Tibial nerve (tissue), 4 donors: ENCODE measurements around the gene CCDC15. TPM values are rescaled to one million over a fixed set of nuclear protein-coding genes. Genes with fewer than 3 reads are reported as not detected.
A peak's percentile ranks its signal among the peaks of the same experiment; 100 is the strongest.

Experiments
- DNase-seq, 2 donors: peaks; one replicate each; pipeline ENCODE4 v3.0.0-alpha.2; 2019; ENCODE audit warnings: low spot score in 2 of 2
- H3K27ac ChIP-seq, 4 donors: fragments of 200-600 bp; sonication (generic) in 3 of 4; one replicate each; pipeline ENCODE4 v1.5.1; 2017 to 2019; ENCODE audit warnings: mild to moderate bottlenecking in 1 of 4
- H3K27me3 ChIP-seq, 2 donors: fragments of 200-600 bp; sonication (generic) in 1 of 2; one replicate each; pipeline versions ENCODE4 v1.5.1 to v1.6.0; 2017 to 2019
- H3K36me3 ChIP-seq, 3 donors: fragments of 200-600 bp; sonication (generic); one replicate each; pipeline ENCODE4 v1.5.1; 2018 to 2019
- H3K4me1 ChIP-seq, 4 donors: fragments of 200-600 bp; sonication (generic) in 3 of 4; one replicate each; pipeline ENCODE4 v1.5.1; 2017 to 2019
- H3K4me3 ChIP-seq, 4 donors: fragments of 200-600 bp; sonication (generic) in 3 of 4; one replicate each; pipeline ENCODE4 v1.5.1; 2017 to 2019; ENCODE audit warnings: mild to moderate bottlenecking in 1 of 4, moderate library complexity in 1 of 4
- H3K9me3 ChIP-seq, 4 donors: fragments of 200-600 bp; sonication (generic) in 3 of 4; one replicate each; pipeline ENCODE4 v1.5.1; 2017 to 2019
- CTCF ChIP-seq, 5 experiments: fragments of 200-600 bp in 3 of 5; fragments of 450-650 bp in 2 of 5; sonication (generic) in 3 of 5; IDR thresholded peaks; one replicate each; pipeline ENCODE4 v1.5.1; 2016 to 2019; ENCODE audit warnings: antibody characterized with exemption in 5 of 5, mild to moderate bottlenecking in 3 of 5, moderate library complexity in 2 of 5
- EP300 ChIP-seq, 2 donors: sonication (generic); formaldehyde crosslinking; IDR thresholded peaks; one replicate each; pipeline ENCODE4 v1.6.1; 2017; ENCODE audit warnings: antibody characterized with exemption in 2 of 2, mild to moderate bottlenecking in 1 of 2
- POLR2A ChIP-seq, 2 donors: fragments of 450-650 bp; IDR thresholded peaks; one replicate each; pipeline ENCODE4 v1.6.1; 2017; ENCODE audit warnings: antibody characterized with exemption in 2 of 2, mild to moderate bottlenecking in 2 of 2, moderate library complexity in 2 of 2
- WGBS, 2 donors: methylation state at CpG; one replicate each; pipeline ENCODE4 v1.1.5; 2018; 5-methylcytosine and 5-hydroxymethylcytosine counted together
- total RNA-seq, 4 donors: library from RNA; depleted of rRNA; stranded (reverse); fragments of >200 nt; gene quantifications; one replicate each; pipeline ENCODE4 v1.1.0, GENCODE V29; 2016

The CCDC15 gene
- total RNA-seq, 4 donors from 2014 or later, result 0.98 to 4.2 (median 2.6) TPM

DNA sequence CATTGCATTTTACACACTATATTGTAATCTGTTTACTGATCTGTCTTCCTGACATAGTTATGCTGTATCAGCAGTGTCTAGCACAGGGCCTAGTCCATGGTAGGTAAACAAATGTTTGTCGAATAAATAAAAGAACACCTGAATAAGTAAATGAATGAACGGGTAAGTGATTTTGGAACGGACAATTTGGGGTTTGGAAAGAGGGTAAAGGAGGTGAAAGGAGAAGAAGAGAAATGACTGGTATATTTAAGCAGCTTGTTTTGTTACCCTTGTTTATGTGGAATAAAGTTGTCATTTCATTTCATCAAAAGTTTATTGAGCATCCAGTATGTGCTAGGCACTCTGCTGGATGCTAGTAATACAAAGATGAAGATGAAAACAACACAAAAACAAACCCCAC lies 35.1 kb upstream of the CCDC15 start, which contains the start of gene HEPN1:
Gene HEPN1 (plus strand): TSS at position 301 of the 400 bp plus-strand sequence.
- Histone ChIP-seq H3K36me3 (peaks cover 0 to 11% (median 0%) of the 10 kb centered on the region in 3 donors), H3K4me1 (peaks cover 0 to 17% (median 0%) of the 10 kb centered on the region in 4 donors), H3K27ac (peak within 1 kb of the TSS in 1 of 4 donors; percentile 69), H3K9me3 (no peaks in the 10 kb centered on the region), H3K27me3 (no peaks in the 10 kb centered on the region), H3K4me3 (no peak within 1 kb of the TSS)
- DNase-seq, result no peak
- WGBS, 2 donors, result 93 to 94% methylated on average over 3 of the region's 3 CpGs
- TF ChIP-seq EP300 (IDR thresholded peaks at IDR 0.05) (no peak), CTCF (IDR thresholded peaks at IDR 0.05) (no peak), POLR2A (IDR thresholded peaks at IDR 0.05) (no peak)

DNA sequence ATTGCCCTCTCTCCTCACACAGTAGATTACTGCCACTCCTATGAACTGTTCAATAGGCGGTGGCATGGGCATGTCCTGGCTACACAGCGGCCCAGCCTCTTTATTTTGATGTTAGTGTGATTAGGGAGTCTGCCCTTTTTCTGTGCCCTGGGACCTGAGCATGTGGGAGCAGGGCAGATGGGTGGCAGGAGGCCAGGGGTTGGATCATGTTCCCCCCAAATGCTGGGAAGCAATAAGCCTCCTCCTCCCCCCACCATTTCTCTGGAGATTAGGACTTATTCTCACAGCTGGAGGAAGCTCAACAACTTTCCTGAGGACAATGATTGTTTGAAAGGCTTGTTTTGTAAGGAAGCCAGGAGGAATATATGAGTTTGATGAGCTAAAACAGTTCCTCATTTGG lies 34.1 kb upstream of the CCDC15 start:
- H3K4me3 ChIP-seq, result no peak overlapping the region
- TF ChIP-seq CTCF (IDR thresholded peaks at IDR 0.05), result no peak
- TF ChIP-seq POLR2A (IDR thresholded peaks at IDR 0.05), result no peak
- no peak for TF ChIP-seq EP300 (IDR thresholded peaks at IDR 0.05)
- no peaks in the 10 kb centered on the region for H3K9me3 ChIP-seq
- H3K4me1 ChIP-seq, result peaks cover 0 to 17% (median 0%) of the 10 kb centered on the region in 4 donors
- WGBS, 2 donors, result 95 to 97% methylated on average over 2 of the region's 2 CpGs
- no peaks in the 10 kb centered on the region for H3K27me3 ChIP-seq
- H3K27ac ChIP-seq, result peak overlapping the region in 1 of 4 donors; percentile 69
- DNase-seq, result no peak
- peaks cover 0 to 11% (median 0%) of the 10 kb centered on the region in 3 donors for H3K36me3 ChIP-seq

GRCh38 chr11:124920356-124920755 lies 33.6 kb upstream of the CCDC15 start:
- TF ChIP-seq POLR2A (IDR thresholded peaks at IDR 0.05), result no peak
- TF ChIP-seq EP300 (IDR thresholded peaks at IDR 0.05), result no peak
- no peak for TF ChIP-seq CTCF (IDR thresholded peaks at IDR 0.05)

GRCh38 chr11:124920870-124921609 lies 33.0 kb upstream of the CCDC15 start:
- peak overlapping the region; percentile 21 to 48 (median 44) for H3K4me3 ChIP-seq
- peaks cover 0 to 11% (median 0%) of the 10 kb centered on the region in 3 donors for H3K36me3 ChIP-seq
- H3K4me1 ChIP-seq, result peaks cover 0 to 17% (median 0%) of the 10 kb centered on the region in 4 donors
- WGBS, 2 donors, result 6 to 9% methylated on average over 30 to 68 of the region's 82 CpGs
- H3K27me3 ChIP-seq, result no peaks in the 10 kb centered on the region
- TF ChIP-seq POLR2A (IDR thresholded peaks at IDR 0.05) (peak in 1 of 2 donors; percentile 22), CTCF (IDR thresholded peaks at IDR 0.05) (peak in 1 of 5 experiments; percentile 18), EP300 (IDR thresholded peaks at IDR 0.05) (peak in 1 of 2 donors; percentile 38)
- peak; percentile 27 to 54 for DNase-seq
- peak overlapping the region in 3 of 4 donors; percentile 62 to 78 (median 69) for H3K27ac ChIP-seq
- no peaks in the 10 kb centered on the region for H3K9me3 ChIP-seq

More at GRCh38 chr11:124920356-124920755, 33.6 kb upstream of the CCDC15 start:
- no peak for DNase-seq
- Histone ChIP-seq H3K4me3 (peak overlapping the region; percentile 21 to 48 (median 44)), H3K9me3 (no peaks in the 10 kb centered on the region), H3K4me1 (peaks cover 0 to 17% (median 0%) of the 10 kb centered on the region in 4 donors), H3K27ac (peak overlapping the region in 1 of 4 donors; percentile 69), H3K27me3 (no peaks in the 10 kb centered on the region), H3K36me3 (peaks cover 0 to 11% (median 0%) of the 10 kb centered on the region in 3 donors)
- WGBS, 2 donors, result 68 to 79% methylated on average over 5 of the region's 5 CpGs

DNA sequence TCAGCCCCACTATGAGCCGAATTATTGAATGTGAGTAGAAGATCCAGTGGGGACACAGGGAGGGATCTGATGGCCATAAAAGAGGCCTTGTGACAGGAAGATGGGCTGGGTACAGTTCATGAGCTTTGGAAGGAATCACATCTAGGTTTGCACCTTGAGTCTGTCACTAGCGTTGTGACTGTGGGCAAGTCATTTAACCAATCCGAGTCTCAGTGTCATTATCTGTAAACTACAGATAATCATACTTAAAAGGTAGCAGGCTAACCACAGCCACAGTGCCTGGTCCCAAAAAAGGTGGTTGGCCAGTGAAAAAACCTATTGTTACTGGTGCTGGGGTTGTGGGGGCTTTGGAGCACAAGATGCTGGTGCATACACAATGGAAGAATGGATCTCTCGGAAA lies 31.2 kb upstream of the CCDC15 start:
- 86 to 89% methylated on average over 4 of the region's 4 CpGs for WGBS, 2 donors
- no peaks in the 10 kb centered on the region for H3K27me3 ChIP-seq
- peaks cover 0 to 11% (median 0%) of the 10 kb centered on the region in 3 donors for H3K36me3 ChIP-seq
- DNase-seq, result no peak
- no peak overlapping the region for H3K27ac ChIP-seq
- peaks cover 0 to 17% (median 0%) of the 10 kb centered on the region in 4 donors for H3K4me1 ChIP-seq
- H3K4me3 ChIP-seq, result no peak overlapping the region
- TF ChIP-seq POLR2A (IDR thresholded peaks at IDR 0.05), result no peak
- TF ChIP-seq EP300 (IDR thresholded peaks at IDR 0.05), result no peak
- no peak for TF ChIP-seq CTCF (IDR thresholded peaks at IDR 0.05)
- no peaks in the 10 kb centered on the region for H3K9me3 ChIP-seq
